KMS-11 (cell line): ENCODE results near the gene PROK2.

Source experiments
- H2AFZ ChIP-seq: fragments of 200-600 bp; sonication (generic); 2 replicates; pipeline ENCODE4 v1.6.1; 2016; ENCODE audit warnings: antibody characterized with exemption, mixed run types, low read depth
- H3K27ac ChIP-seq: fragments of 200-600 bp; sonication (generic); 2 replicates; pipeline ENCODE4 v1.6.1; 2016; ENCODE audit warnings: mild to moderate bottlenecking, mixed run types
- H3K27me3 ChIP-seq: fragments of 200-600 bp; sonication (generic); 2 replicates; pipeline ENCODE4 v1.6.1; 2017; ENCODE audit warnings: mild to moderate bottlenecking, low read depth, mixed run types, moderate library complexity; ENCODE audit not compliant: insufficient read depth
- H3K36me3 ChIP-seq: fragments of 200-600 bp; sonication (generic); 2 replicates; pipeline ENCODE4 v1.6.1; 2017; ENCODE audit warnings: mild to moderate bottlenecking, mixed run types; ENCODE audit not compliant: insufficient read depth
- H3K4me1 ChIP-seq: fragments of 200-600 bp; sonication (generic); 2 replicates; pipeline ENCODE4 v1.6.1; 2016; ENCODE audit warnings: mild to moderate bottlenecking, low read depth, mixed run types; ENCODE audit not compliant: poor library complexity, severe bottlenecking
- H3K4me2 ChIP-seq: fragments of 200-600 bp; sonication (generic); 2 replicates; pipeline ENCODE4 v1.7.0; 2016; ENCODE audit warnings: mild to moderate bottlenecking, mixed run types
- H3K4me3 ChIP-seq: fragments of 200-600 bp; sonication (generic); IDR thresholded peaks from 2 replicates; pipeline ENCODE4 v1.6.1; 2017; ENCODE audit warnings: low read depth, low read length, mixed read lengths; ENCODE audit not compliant: insufficient read depth
- H3K79me2 ChIP-seq: fragments of 200-600 bp; sonication (generic); 2 replicates; pipeline ENCODE4 v1.6.1; 2016; ENCODE audit warnings: low read depth, mixed run types; ENCODE audit not compliant: insufficient read depth
- H3K9ac ChIP-seq: fragments of 200-600 bp; sonication (generic); 2 replicates; pipeline ENCODE4 v1.6.1; 2016; ENCODE audit warnings: mild to moderate bottlenecking, mixed run types
- H4K20me1 ChIP-seq: fragments of 200-600 bp; sonication (generic); 2 replicates; pipeline ENCODE4 v1.6.1; 2016; ENCODE audit warnings: mild to moderate bottlenecking, mixed run types; ENCODE audit not compliant: insufficient read depth
- TF ChIP-seq, protein P1 (sequence below): fragments of 200-600 bp; sonication (generic); conservative IDR thresholded peaks from 2 replicates; pipeline ENCODE4 v1.6.1; 2017; ENCODE audit warnings: low read depth, mild to moderate bottlenecking, antibody characterized with exemption, low read length, moderate library complexity, mixed read lengths

The PROK2 gene

DNA sequence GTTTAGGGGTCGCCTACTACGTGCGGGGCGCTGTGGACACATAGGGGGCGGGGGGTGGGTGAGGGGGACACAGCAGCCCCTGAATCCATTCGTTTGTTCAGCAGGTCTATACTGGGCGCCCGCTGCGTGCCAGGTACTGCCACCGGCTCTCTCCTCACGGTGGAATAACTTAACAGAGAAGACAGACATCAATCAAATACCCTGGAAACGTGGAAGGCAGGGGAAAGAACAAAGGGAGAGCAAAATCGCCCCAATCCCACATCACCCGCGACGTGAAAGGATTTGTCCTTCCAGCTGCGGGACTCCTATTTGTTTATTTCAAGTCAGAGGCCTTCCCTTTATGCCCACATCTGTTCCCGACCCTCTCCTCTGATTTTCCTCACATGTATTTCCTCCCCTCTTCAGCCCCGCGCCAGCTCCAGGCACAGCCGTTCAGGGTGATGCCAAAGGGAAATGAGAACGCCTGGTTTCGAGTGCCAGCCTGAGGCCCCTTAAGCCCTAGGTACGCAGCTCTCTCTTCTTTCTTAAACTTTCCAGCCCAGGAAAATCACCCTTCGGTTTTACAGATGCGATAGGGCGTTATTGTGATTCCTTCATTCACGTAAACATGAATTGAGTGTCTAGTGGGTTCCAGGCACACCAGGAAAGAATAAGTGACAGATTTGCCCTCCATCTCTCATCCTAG lies 726 bp upstream of the PROK2 start:
- Histone ChIP-seq H3K27ac (no peak overlapping the region), H3K36me3 (no peaks in the 10 kb centered on the region), H3K27me3 (no peaks in the 10 kb centered on the region), H3K4me3 (no peak overlapping the region), H3K9ac (no peak overlapping the region), H3K79me2 (no peaks in the 10 kb centered on the region), H3K4me2 (no peak overlapping the region), H3K4me1 (no peaks in the 10 kb centered on the region), H2AFZ (no peak overlapping the region), H4K20me1 (no peaks in the 10 kb centered on the region)
- TF ChIP-seq, protein P1, sequence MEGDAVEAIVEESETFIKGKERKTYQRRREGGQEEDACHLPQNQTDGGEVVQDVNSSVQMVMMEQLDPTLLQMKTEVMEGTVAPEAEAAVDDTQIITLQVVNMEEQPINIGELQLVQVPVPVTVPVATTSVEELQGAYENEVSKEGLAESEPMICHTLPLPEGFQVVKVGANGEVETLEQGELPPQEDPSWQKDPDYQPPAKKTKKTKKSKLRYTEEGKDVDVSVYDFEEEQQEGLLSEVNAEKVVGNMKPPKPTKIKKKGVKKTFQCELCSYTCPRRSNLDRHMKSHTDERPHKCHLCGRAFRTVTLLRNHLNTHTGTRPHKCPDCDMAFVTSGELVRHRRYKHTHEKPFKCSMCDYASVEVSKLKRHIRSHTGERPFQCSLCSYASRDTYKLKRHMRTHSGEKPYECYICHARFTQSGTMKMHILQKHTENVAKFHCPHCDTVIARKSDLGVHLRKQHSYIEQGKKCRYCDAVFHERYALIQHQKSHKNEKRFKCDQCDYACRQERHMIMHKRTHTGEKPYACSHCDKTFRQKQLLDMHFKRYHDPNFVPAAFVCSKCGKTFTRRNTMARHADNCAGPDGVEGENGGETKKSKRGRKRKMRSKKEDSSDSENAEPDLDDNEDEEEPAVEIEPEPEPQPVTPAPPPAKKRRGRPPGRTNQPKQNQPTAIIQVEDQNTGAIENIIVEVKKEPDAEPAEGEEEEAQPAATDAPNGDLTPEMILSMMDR, result no peak

DNA sequence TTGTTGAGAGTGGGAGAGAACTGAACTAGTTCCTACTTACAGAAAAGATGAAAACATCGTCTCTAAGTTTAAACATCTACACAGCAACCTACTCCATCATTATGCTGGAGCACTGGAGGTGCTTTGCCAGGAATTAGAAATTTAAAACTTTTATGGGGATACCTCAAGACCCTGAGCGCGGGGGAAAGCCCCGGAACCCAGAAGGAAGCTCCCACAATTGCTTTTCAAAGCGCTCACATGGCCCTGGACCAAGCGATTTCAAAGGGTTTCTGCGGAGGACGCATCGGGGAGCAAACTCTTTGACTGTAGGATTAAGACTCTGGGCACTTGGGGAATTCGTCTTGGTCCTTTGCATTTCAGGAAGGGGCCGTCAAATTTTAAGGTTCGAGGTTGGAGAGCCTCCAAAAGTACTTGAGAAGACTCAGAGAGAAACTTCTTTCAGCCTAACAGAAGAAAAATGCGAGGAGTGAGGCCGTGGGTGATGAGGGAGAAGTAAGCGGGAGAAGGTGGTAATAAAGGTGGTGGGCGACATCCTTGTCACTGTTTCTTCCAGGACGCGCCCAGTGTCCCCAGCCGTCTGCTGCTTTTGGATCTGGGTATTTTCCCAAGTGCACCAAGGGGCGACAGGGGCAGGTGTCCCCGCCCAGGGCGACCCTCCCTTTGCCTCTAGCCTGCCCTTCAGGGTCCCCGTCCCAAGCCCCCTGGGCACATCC lies 591 bp downstream of the PROK2 start:
- TF ChIP-seq, protein P1, result no peak
- no peaks in the 10 kb centered on the region for H3K4me1 ChIP-seq
- no peak overlapping the region for H3K9ac ChIP-seq

DNA sequence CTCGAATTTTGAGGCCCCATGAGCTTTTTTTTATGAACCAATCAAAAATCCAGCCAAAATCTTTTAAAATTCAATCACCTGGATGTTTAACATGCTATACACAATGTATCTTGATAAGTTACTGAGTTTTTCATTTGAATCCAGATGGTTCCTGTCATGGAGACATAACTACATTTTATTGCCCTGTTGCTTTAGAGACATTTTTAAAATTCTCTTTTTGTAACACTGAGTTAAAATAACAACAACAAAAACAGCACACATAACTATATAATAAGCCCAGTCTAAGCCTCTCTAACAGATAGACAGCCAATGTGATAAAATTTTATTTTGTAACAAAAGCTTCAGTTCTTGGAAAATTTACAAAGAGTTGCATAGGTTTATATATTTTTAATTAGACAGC lies 1.8 kb downstream of the PROK2 start:
- Histone ChIP-seq H3K9ac (no peak overlapping the region), H3K27me3 (no peaks in the 10 kb centered on the region), H2AFZ (no peak overlapping the region), H3K36me3 (no peaks in the 10 kb centered on the region), H3K79me2 (no peaks in the 10 kb centered on the region), H3K27ac (no peak overlapping the region), H3K4me3 (no peak overlapping the region), H4K20me1 (no peaks in the 10 kb centered on the region), H3K4me1 (no peaks in the 10 kb centered on the region), H3K4me2 (no peak overlapping the region)
- TF ChIP-seq, protein P1, result no peak

More for the DNA sequence above, 591 bp downstream of the PROK2 start:
- no peaks in the 10 kb centered on the region for H3K27me3 ChIP-seq
- H4K20me1 ChIP-seq, result no peaks in the 10 kb centered on the region
- H3K4me3 ChIP-seq, result no peak overlapping the region
- H3K27ac ChIP-seq, result no peak overlapping the region
- H3K79me2 ChIP-seq, result no peaks in the 10 kb centered on the region
- no peak overlapping the region for H2AFZ ChIP-seq
- no peaks in the 10 kb centered on the region for H3K36me3 ChIP-seq
- no peak overlapping the region for H3K4me2 ChIP-seq

DNA sequence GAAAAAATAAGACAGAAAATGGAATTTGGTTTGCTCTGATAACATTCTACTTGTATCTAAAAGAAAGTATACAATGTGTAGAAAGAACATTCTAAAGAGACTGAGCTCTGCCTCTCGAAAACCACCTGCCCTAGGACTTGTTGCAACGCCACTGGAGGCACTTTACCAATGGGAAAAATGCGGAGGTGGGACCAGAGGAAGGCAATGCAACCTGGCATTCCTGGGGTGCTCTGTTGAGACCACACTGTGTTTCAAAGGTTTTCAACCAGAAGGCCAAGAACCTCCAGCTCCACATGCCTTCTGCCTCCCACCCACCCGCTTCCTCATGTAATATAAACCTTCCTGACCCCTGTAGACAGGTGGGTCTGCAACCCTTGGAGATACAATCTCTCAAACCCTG lies 4.5 kb downstream of the PROK2 start:
- no peak overlapping the region for H3K4me2 ChIP-seq
- TF ChIP-seq, protein P1, result no peak
- H3K36me3 ChIP-seq, result no peaks in the 10 kb centered on the region
- H3K4me3 ChIP-seq, result no peak overlapping the region
- H4K20me1 ChIP-seq, result no peaks in the 10 kb centered on the region
- H3K27ac ChIP-seq, result no peak overlapping the region
- H2AFZ ChIP-seq, result no peak overlapping the region
- no peaks in the 10 kb centered on the region for H3K4me1 ChIP-seq
- H3K9ac ChIP-seq, result no peak overlapping the region
- H3K27me3 ChIP-seq, result no peaks in the 10 kb centered on the region
- no peaks in the 10 kb centered on the region for H3K79me2 ChIP-seq
